GM18526 (cell line): ENCODE results near the gene COX6B2.

Source experiments
- POLR2A ChIP-seq: IDR thresholded peaks from 3 replicates; pipeline ENCODE4 v1.6.1; 2011; ENCODE audit not compliant: insufficient read length; ENCODE audit errors: extremely low read depth

COX6B2 gene

GRCh38 chr19:55353803-55354697 lies 469 bp downstream of the COX6B2 start:
- TF ChIP-seq POLR2A = no peak

DNA sequence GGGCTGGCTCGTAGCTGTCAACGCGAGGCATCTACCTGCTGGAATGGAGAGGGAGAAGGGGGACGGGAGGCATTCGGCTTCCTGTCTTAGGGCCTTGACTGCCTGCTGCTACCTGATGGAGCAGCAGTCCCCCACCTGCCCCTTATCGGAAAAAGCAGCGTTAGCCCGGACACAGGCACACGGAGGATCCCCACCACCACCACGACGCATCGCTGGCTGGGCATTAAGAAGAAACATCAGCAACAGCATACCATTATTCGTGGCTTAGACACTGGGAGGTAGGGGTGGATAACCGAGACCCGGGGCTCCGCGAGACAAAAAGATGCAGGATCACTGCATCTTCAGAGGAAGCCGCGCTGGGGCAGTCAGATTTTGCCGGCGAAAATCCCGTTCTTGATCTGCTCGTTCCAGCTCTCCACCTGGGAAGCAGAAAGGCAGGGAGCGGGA lies 1.1 kb downstream of the COX6B2 start:
- TF ChIP-seq POLR2A = no peak

- no peak for TF ChIP-seq POLR2A
These were observed 1.9 kb downstream of the COX6B2 start for GRCh38 chr19:55352549-55353145.

DNA sequence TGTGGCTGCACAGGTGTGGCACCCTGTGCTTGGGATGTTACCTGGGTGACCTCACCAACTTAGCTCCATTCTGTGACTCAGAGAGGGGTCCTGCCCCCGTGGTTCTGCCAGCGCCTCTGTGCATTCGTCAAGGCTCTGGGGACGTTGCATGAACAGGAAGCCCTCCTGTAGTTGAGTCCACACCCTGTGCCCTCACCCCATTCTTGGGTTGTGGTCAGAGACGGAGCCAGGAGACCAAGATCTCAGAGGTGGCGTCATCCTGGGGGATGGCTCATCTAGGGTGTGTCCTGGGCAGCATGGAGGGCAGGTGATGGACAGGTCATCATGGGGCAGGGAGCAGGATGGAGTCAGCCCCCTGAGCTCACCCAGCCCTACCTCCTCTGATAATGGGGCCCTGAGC lies 2.5 kb downstream of the COX6B2 start:
- TF ChIP-seq POLR2A = no peak

- TF ChIP-seq POLR2A = no peak
These were observed 3.8 kb downstream of the COX6B2 start for GRCh38 chr19:55350620-55351315.

DNA sequence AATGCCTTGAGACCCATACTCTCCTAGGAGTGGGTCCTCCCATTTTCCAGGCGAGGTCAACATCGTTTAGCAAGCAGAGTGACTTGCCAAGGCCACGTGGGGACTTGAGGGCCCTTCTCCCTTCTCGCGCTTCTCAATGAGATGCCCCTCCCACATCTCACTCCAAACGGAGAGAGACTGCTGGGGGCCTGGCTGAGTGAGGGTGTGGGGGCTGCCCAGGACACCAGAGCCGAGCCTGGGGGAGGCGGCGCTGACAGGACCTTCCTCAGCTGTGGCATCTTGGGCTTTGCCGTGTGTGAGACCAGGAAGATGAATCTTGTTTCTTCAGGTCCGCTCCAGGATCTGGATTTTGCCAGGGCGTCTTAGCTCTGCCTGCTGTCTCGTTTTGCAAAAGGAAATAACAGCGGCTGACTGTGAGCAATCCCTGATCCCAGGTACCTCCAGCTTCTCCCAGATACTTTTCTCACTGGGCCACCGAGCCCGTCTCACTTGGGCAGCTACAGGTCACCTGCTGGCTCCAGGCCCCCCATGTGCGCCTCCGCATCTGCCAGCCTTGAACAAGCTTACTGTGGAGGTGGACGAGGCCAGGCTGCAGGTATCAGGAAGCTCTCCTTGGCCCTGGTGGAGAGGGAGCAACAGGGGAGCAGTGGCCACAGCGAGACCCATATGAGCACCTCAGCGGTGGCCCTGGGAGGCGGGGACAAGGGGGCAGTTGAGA lies 6.0 kb downstream of the COX6B2 start:
- TF ChIP-seq POLR2A = no peak

DNA sequence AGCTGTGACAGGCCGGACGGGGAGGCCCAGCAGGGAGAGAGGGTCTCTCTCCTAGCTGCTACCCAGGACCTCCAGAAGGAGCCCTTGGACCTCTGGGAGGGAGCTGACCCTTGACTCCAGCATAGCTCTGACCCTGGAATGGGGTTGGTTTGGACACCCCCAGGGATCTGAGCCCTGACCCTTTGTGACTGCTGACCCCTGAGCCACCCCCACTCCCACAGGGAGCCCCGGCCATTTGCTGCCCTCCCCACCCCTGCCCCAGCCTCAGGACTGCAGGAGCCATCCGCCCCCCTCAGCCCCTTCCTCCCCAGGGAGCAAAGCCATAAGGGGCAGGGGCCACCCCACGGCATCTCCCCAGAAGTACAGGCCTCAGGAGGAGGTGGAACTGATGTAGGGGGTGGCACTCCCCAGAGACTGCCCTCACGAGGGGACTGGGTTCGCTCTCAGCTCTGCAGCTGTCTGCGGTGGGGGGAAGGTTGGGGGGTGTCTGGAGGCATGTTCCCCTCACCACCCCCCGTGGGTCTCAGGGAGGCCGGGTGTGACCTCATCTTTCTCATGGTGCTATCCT lies 7.0 kb downstream of the COX6B2 start:
- no peak for TF ChIP-seq POLR2A

GRCh38 chr19:55346725-55347441 lies 7.6 kb downstream of the COX6B2 start:
- TF ChIP-seq POLR2A = no peak

DNA sequence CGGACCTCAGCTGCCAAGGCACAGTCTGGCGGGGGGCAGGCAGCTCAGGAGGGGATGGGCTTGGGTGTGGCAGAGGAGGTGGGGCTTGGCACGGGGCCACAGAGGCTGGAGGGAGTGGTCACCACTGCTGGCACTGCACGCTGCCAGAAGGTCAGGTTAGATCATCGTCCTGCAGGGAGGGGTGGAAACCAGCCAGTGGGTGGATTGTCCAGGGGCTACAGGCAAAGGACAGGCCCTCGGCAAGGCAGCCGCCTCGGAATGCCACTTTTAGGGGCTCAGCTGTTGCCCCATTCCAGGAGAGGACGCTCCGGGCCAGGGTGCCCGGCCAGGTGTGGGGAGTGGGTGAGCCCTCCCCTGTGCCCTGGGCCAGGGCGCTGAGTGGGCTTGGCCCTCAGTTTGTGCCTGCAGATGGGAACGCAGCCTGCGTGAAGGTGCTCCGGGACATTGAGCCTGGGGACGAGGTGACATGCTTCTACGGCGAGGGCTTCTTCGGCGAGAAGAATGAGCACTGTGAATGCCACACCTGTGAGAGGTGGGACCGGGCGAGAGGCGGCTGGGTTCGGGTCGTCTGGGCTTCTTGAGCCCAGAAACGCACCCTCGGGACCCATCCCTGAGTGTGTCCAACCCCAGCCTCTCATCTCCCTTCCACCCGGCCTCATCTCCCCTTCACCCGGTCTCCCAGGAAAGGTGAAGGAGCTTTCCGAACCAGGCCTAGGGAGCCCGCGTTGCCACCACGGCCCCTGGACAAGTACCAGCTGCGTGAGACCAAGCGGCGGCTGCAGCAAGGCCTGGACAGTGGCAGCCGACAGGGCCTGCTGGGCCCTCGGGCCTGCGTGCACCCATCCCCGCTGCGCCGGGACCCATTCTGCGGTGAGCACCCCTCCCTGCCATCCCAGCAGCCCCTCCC lies 8.4 kb downstream of the COX6B2 start:
- no peak for TF ChIP-seq POLR2A

- no peak for TF ChIP-seq POLR2A
These were observed 9.3 kb downstream of the COX6B2 start for GRCh38 chr19:55345101-55345817.

- TF ChIP-seq POLR2A = no peak
These were observed 10.1 kb downstream of the COX6B2 start for GRCh38 chr19:55344444-55344843.

DNA sequence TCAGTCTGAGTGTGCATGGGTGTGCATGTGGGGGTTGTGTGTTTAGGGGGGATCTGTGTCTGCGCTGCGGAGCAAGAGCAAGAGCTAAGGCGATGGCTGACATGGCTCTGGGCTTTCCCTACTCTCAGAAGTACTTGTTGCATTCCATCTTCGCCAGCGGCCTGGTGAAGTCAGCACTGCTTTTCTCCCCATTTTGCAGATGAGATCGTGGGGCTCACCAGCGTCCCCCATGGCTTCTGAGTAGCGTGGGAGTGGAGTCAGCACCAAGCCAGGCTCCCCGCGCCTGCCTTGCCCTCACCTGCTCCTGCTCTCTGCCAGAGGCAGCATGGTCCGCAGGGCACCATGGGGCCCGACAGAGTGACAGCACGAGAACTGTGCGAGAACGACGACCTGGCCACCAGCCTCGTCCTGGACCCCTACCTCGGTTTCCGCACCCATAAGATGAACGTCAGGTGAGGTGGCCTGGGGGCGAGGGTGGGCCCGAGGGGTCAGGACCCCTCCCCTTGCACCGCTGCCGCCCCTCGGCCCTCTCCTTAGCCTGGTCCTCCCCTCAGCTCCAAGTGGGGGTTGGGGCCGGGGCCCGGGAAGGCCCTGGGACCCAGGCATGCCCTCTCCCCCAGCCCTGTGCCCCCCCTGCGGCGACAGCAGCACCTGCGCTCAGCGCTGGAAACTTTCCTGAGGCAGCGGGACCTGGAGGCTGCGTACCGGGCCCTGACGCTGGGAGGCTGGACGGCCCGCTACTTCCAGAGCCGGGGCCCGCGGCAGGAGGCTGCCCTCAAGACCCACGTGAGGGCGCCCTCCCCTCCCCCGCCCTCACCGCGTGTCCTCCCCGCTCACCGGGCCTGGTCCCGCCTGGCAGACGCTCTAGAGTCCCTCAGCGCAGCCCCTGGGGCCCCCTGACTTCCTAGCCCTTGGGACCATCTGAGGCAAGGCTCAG lies 12.7 kb downstream of the COX6B2 start:
- TF ChIP-seq POLR2A = no peak
